CD8-positive, alpha-beta memory T cell (primary cell): Measurements from ENCODE around the gene RALGPS2. TPM values are rescaled to one million over a fixed set of nuclear protein-coding genes. Genes with fewer than 3 reads are reported as not detected.

ENCODE experiments used
- CTCF ChIA-PET: fragments of 350-600 bp; sonication (Branson Sonifier 250); formaldehyde crosslinking; loops from one replicate; lab custom pipeline; 2021; ENCODE audit warnings: antibody characterized with exemption; lab: Charles Lee
- POLR2A ChIA-PET: fragments of 350-600 bp; sonication (Branson Sonifier 250); formaldehyde crosslinking; loops from one replicate; lab custom pipeline; 2021; ENCODE audit warnings: antibody characterized with exemption; lab: Charles Lee
- DNase-seq, 5 donors: peaks; one replicate each; pipeline versions ENCODE4 v3.0.0 to v3.0.0-alpha.2; 2020 to 2022; ENCODE audit warnings: mixed read lengths in 1 of 5
- H3K27ac ChIP-seq: one replicate; pipeline ENCODE4 v1.7.0; 2013; ENCODE audit warnings: low read depth, mild to moderate bottlenecking, low read length, moderate library complexity
- H3K27me3 ChIP-seq: 2 replicates; pipeline ENCODE4 v1.7.0; 2013; ENCODE audit warnings: low read length, mild to moderate bottlenecking; ENCODE audit not compliant: insufficient read depth, poor library complexity, severe bottlenecking
- H3K36me3 ChIP-seq: 2 replicates; pipeline ENCODE4 v1.7.0; 2013; ENCODE audit warnings: mild to moderate bottlenecking, low read length, moderate library complexity; ENCODE audit not compliant: insufficient read depth
- H3K4me1 ChIP-seq: 2 replicates; pipeline ENCODE4 v1.7.0; 2013; ENCODE audit warnings: mild to moderate bottlenecking, low read length, moderate library complexity; ENCODE audit not compliant: insufficient read depth
- H3K4me3 ChIP-seq: 2 replicates; pipeline ENCODE4 v1.7.0; 2013; ENCODE audit warnings: mild to moderate bottlenecking, low read length
- H3K9me3 ChIP-seq: 2 replicates; pipeline ENCODE4 v1.7.0; 2013; ENCODE audit warnings: mild to moderate bottlenecking, low read length
- H3K27ac Mint-ChIP-seq, 8 donors: one replicate each; pipeline ENCODE4 v1.8.0; 2020 to 2021; ENCODE audit warnings: mixed read lengths in 8 of 8, mild to moderate bottlenecking in 6 of 8, inconsistent platforms in 3 of 8, moderate library complexity in 3 of 8
- H3K27me3 Mint-ChIP-seq, 2 donors: one replicate each; pipeline ENCODE4 v1.8.0; 2020 to 2021; ENCODE audit warnings: mixed read lengths in 2 of 2, mild to moderate bottlenecking in 1 of 2, moderate library complexity in 1 of 2
- H3K36me3 Mint-ChIP-seq, 3 donors: one replicate each; pipeline ENCODE4 v1.8.0; 2020 to 2021; ENCODE audit warnings: mixed read lengths in 3 of 3, inconsistent platforms in 1 of 3, mild to moderate bottlenecking in 1 of 3
- H3K4me1 Mint-ChIP-seq, 3 donors: one replicate each; pipeline ENCODE4 v1.8.0; 2020 to 2021; ENCODE audit warnings: mixed read lengths in 3 of 3, inconsistent platforms in 1 of 3, mild to moderate bottlenecking in 1 of 3
- H3K4me3 Mint-ChIP-seq, 7 donors: one replicate each; pipeline ENCODE4 v1.8.0; 2020 to 2021; ENCODE audit warnings: mixed read lengths in 7 of 7, mild to moderate bottlenecking in 6 of 7, moderate library complexity in 4 of 7, inconsistent platforms in 2 of 7
- H3K9me3 Mint-ChIP-seq, 5 donors: one replicate each; pipeline ENCODE4 v1.8.0; 2020 to 2022; ENCODE audit warnings: mixed read lengths in 5 of 5, mild to moderate bottlenecking in 3 of 5, moderate library complexity in 2 of 5, inconsistent platforms in 1 of 5
- polyA plus RNA-seq: library from polyadenylated mRNA; unstranded; fragments of 300-500 nt; fragmentation: Illumina TruSeq; gene quantifications from one replicate; pipeline ENCODE4 v1.2.3, GENCODE V29; 2021
- total RNA-seq, 2 experiments: library from RNA; stranded (reverse); gene quantifications; one replicate each; pipeline ENCODE4 v1.2.3, GENCODE V29; 2021

Gene RALGPS2
- total and polyA plus RNA-seq, 3 experiments from 2014 or later, result 1.8 to 4.1 (median 2.1) TPM

DNA sequence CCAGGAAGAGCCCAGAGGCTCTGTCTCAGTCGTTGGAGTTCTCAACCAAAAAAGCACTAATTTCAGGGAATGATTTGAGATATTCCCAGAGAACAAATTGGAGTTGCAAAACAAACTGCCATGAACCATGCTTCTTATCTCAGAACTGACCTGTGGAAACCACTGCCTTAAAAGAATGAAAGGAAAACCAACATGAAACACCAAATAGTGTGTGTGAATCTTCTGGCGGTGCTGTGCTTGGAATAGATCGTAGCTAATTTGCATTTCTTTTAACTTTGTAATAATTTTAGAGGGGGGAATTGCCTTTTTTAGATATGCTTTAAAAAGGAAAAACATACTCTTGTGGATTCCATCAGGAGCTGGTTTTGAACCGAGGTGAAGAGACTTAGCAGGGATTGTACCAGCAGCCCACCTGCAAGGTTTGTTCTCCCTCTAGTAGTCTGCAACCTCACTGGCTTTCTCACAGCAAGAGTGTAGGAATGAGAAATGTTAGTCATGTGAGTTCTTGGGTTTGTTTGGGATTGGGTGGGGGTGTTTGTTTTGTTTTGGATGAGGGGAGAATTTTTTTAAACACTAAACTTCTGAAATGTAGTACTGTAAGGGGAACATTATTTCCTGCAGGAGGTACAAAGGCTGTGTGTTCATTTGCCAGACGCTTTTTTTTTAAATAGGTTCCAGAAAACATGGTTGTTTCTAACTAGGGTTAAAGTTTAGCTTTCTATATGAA, 191.6 kb downstream of the RALGPS2 start:
- Mint-ChIP-seq H3K9me3 (no peaks in the 10 kb centered on the region), H3K27me3 (peaks cover 4 to 19% of the 10 kb centered on the region in 2 donors), H3K4me1 (no peaks in the 10 kb centered on the region), H3K36me3 (peaks cover 3 to 9% (median 7%) of the 10 kb centered on the region in 3 donors), H3K27ac (no peak overlapping the region), H3K4me3 (no peak overlapping the region)
- Histone ChIP-seq H3K4me1 (no peaks in the 10 kb centered on the region), H3K9me3 (no peaks in the 10 kb centered on the region), H3K4me3 (no peak overlapping the region), H3K27me3 (no peaks in the 10 kb centered on the region), H3K27ac (no peak overlapping the region), H3K36me3 (no peaks in the 10 kb centered on the region)
- ChIA-PET CTCF (no interaction called here), POLR2A (no interaction called here)
- DNase-seq, result no peak

DNA sequence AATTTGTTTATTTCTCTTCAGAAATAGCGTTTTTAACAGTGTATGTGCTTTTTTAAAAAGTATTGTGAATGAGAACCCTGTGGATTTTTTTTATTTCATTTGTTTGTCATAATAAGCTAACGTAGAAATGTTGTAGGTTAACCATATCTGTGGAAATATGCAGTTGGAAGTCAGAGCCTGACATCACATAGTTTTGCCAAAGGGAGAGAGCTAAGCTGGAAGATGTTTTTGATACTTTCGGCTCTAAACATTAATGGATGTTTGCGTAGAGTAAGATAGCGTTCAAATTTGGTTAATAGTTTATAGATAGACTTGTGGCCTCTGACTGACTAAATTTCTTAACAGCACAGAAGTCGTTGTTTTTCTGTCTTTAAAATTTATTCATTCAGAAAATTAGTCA, 193.3 kb downstream of the RALGPS2 start:
- Histone ChIP-seq H3K27me3 (no peaks in the 10 kb centered on the region), H3K36me3 (no peaks in the 10 kb centered on the region), H3K4me1 (no peaks in the 10 kb centered on the region), H3K4me3 (no peak overlapping the region), H3K27ac (no peak overlapping the region), H3K9me3 (no peaks in the 10 kb centered on the region)
- no peak overlapping the region for H3K4me3 Mint-ChIP-seq
- no peaks in the 10 kb centered on the region for H3K9me3 Mint-ChIP-seq
- peaks cover 4 to 19% of the 10 kb centered on the region in 2 donors for H3K27me3 Mint-ChIP-seq
- ChIA-PET CTCF (no interaction called here), POLR2A (no interaction called here)
- H3K4me1 Mint-ChIP-seq, result no peaks in the 10 kb centered on the region
- DNase-seq, result no peak
- H3K27ac Mint-ChIP-seq, result no peak overlapping the region
- H3K36me3 Mint-ChIP-seq, result peaks cover 3 to 20% (median 7%) of the 10 kb centered on the region in 3 donors

DNA sequence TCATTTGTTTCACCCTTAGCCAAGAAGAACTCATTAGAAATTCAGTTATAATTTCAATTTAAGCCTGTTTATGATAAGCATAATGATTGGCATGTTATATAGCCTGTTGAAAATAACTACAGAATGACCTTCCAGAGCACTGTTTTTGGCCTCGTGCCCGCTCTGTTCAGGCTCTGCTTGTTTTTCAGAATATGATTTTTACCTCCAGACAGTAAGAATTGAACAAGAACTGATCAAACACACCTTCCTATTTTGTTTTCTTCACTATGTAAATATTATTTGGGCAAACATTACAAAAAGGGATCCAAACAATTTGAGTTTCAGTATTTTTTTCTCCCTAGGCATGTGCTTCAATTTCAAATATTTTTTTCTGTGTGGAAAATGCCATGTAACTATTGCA, 193.9 kb downstream of the RALGPS2 start:
- DNase-seq, result no peak
- no peaks in the 10 kb centered on the region for H3K4me1 Mint-ChIP-seq
- H3K9me3 Mint-ChIP-seq, result peaks cover 0 to 3% (median 0%) of the 10 kb centered on the region in 5 donors
- no peaks in the 10 kb centered on the region for H3K36me3 ChIP-seq
- no peak overlapping the region for H3K27ac Mint-ChIP-seq
- H3K27ac ChIP-seq, result no peak overlapping the region
- H3K4me1 ChIP-seq, result no peaks in the 10 kb centered on the region
- ChIA-PET POLR2A (no interaction called here), CTCF (no interaction called here)
- H3K27me3 ChIP-seq, result no peaks in the 10 kb centered on the region
- no peak overlapping the region for H3K4me3 Mint-ChIP-seq
- no peak overlapping the region for H3K4me3 ChIP-seq
- H3K36me3 Mint-ChIP-seq, result peaks cover 3 to 24% (median 7%) of the 10 kb centered on the region in 3 donors
- H3K27me3 Mint-ChIP-seq, result peaks cover 4 to 19% of the 10 kb centered on the region in 2 donors
- no peaks in the 10 kb centered on the region for H3K9me3 ChIP-seq

DNA sequence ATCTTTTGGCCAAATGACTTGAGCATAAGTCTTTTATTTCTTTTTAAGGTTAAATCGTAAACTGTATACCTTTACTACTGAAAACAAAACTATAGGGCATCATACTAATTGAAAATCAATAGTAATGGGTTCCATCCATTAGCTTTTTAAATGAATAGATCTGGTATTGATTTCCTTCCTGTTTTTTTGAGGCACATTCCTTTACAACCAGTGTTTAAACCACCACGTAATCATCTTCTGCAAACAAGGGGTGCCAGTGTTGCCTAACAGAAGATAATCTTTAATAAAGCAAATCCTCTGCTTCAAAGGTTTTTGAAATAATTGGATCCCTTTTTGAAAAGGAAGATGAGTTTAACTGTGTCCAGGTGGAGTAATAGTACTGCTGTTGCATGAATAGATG, 194.5 kb downstream of the RALGPS2 start:
- H3K9me3 Mint-ChIP-seq, result peaks cover 0 to 9% (median 3%) of the 10 kb centered on the region in 5 donors
- CTCF ChIA-PET, result no interaction called here
- no peak overlapping the region for H3K4me3 ChIP-seq
- H3K4me1 ChIP-seq, result no peaks in the 10 kb centered on the region
- H3K36me3 Mint-ChIP-seq, result peaks cover 3 to 24% (median 7%) of the 10 kb centered on the region in 3 donors
- no peaks in the 10 kb centered on the region for H3K4me1 Mint-ChIP-seq
- H3K36me3 ChIP-seq, result no peaks in the 10 kb centered on the region
- H3K27ac Mint-ChIP-seq, result no peak overlapping the region
- POLR2A ChIA-PET, result no interaction called here
- peaks cover 4 to 19% of the 10 kb centered on the region in 2 donors for H3K27me3 Mint-ChIP-seq
- H3K27ac ChIP-seq, result no peak overlapping the region
- no peaks in the 10 kb centered on the region for H3K27me3 ChIP-seq
- no peak overlapping the region for H3K4me3 Mint-ChIP-seq
- no peaks in the 10 kb centered on the region for H3K9me3 ChIP-seq
- DNase-seq, result no peak

DNA sequence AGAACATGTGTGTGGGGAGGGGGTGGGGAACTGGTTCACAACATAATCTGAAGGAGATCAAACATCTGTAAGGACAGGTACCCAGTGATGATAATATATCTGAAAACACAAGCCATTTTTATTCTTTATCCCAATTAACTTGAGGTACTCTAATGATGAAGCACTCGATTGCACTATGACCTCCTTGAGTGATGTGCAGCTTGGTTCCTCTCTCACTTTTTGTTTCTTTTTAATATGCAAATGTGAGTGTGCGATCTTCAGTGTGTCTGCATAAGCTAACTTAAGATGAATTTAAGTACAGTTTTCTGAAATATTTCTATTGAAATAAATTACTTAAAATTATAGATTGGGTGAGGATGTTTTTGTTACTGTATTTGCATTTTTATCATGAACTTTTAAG, 196.5 kb downstream of the RALGPS2 start:
- no peaks in the 10 kb centered on the region for H3K36me3 ChIP-seq
- peaks cover 3 to 22% (median 4%) of the 10 kb centered on the region in 3 donors for H3K36me3 Mint-ChIP-seq
- CTCF ChIA-PET, result no interaction called here
- H3K4me3 ChIP-seq, result no peak overlapping the region
- POLR2A ChIA-PET, result no interaction called here
- DNase-seq, result no peak
- no peaks in the 10 kb centered on the region for H3K9me3 ChIP-seq
- no peaks in the 10 kb centered on the region for H3K4me1 Mint-ChIP-seq
- peaks cover 7 to 14% of the 10 kb centered on the region in 2 donors for H3K27me3 Mint-ChIP-seq
- peaks cover 2 to 13% (median 4%) of the 10 kb centered on the region in 5 donors for H3K9me3 Mint-ChIP-seq
- no peak overlapping the region for H3K27ac ChIP-seq
- no peaks in the 10 kb centered on the region for H3K27me3 ChIP-seq
- no peaks in the 10 kb centered on the region for H3K4me1 ChIP-seq
- H3K4me3 Mint-ChIP-seq, result no peak overlapping the region
- no peak overlapping the region for H3K27ac Mint-ChIP-seq

DNA sequence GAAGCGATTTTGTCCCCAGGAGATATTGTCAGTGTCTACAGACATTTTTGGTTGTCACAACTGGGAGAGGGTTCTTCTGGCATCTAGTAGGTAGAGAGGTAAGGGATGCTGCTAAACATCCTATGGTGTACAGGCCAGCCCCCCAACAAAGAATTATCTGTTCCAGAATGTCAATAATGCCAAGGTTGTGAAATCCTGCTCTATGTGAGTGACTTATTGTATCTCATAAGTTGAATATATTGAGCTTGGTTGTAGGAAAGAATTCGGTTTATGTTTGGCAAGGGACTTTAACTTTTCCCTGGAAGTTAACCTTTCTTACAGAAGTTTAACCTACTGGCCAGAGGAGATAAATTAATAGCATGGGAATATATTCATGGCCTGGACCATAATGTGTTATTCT, 198.5 kb downstream of the RALGPS2 start:
- ChIA-PET CTCF (no interaction called here), POLR2A (no interaction called here)
- Mint-ChIP-seq H3K4me1 (no peaks in the 10 kb centered on the region), H3K27me3 (peaks cover 4 to 5% of the 10 kb centered on the region in 2 donors), H3K9me3 (peaks cover 2 to 13% (median 4%) of the 10 kb centered on the region in 5 donors), H3K4me3 (no peak overlapping the region), H3K36me3 (peaks cover 0 to 22% (median 0%) of the 10 kb centered on the region in 3 donors), H3K27ac (no peak overlapping the region)
- DNase-seq, result no peak
- H3K4me1 ChIP-seq, result no peaks in the 10 kb centered on the region
- no peaks in the 10 kb centered on the region for H3K27me3 ChIP-seq
- no peak overlapping the region for H3K4me3 ChIP-seq
- H3K27ac ChIP-seq, result no peak overlapping the region
- H3K36me3 ChIP-seq, result no peaks in the 10 kb centered on the region
- no peaks in the 10 kb centered on the region for H3K9me3 ChIP-seq

DNA sequence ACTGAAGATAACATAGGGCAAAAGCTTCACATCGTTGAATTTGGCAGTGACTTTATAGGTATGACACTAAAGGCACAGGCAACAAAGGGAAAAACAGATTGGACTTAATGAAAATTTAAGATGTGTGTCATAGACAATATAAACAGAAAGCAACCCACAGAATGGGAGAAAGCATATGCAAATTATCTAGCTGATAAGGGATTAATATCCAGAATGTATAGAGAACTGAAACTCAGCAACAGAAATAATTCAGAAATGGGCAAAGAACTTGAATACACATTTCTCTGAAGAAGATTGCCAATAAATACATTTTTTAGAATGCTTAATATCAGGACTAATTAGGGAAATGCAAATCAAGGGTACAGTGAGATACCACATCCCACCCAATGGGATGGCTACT, 201.0 kb downstream of the RALGPS2 start:
- no peak overlapping the region for H3K27ac ChIP-seq
- POLR2A ChIA-PET, result no interaction called here

DNA sequence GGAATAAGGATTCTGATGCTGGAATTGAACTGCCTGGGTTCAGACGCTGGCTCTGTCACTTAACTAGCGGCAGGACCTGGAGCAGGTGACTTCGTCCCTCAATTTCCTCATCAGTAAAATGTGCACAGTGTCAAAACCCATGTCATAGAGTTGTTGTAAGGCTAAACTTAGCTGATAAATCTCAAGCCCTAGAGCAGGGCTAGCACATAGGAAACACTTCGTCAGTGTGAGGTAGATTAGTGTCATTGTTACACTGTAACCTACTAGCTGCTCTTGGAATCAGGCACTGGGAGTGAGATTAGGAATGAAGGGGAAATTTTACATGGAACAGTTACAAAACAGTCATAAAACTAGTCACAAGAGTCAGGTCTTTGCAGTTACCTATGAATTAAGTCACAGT, 202.0 kb downstream of the RALGPS2 start:
- no peaks in the 10 kb centered on the region for H3K27me3 ChIP-seq
- ChIA-PET POLR2A (no interaction called here), CTCF (no interaction called here)
- H3K36me3 Mint-ChIP-seq, result peaks cover 0 to 22% (median 0%) of the 10 kb centered on the region in 3 donors
- no peak for DNase-seq
- peaks cover 3 to 4% of the 10 kb centered on the region in 2 donors for H3K27me3 Mint-ChIP-seq
- H3K4me3 ChIP-seq, result no peak overlapping the region
- H3K27ac Mint-ChIP-seq, result no peak overlapping the region
- H3K27ac ChIP-seq, result no peak overlapping the region
- H3K4me1 ChIP-seq, result no peaks in the 10 kb centered on the region
- peaks cover 2 to 13% (median 4%) of the 10 kb centered on the region in 5 donors for H3K9me3 Mint-ChIP-seq
- no peaks in the 10 kb centered on the region for H3K36me3 ChIP-seq
- no peaks in the 10 kb centered on the region for H3K9me3 ChIP-seq
- H3K4me3 Mint-ChIP-seq, result no peak overlapping the region
- no peaks in the 10 kb centered on the region for H3K4me1 Mint-ChIP-seq

More for the DNA sequence above, 201.0 kb downstream of the RALGPS2 start:
- peaks cover 0 to 22% (median 0%) of the 10 kb centered on the region in 3 donors for H3K36me3 Mint-ChIP-seq
- CTCF ChIA-PET, result interaction anchor here (0.5 kb wide), 1 partner anchor 1134 kb away, joined by 3 read pairs; no protein-coding TSS in a partner anchor
- Histone ChIP-seq H3K4me1 (no peaks in the 10 kb centered on the region), H3K4me3 (no peak overlapping the region), H3K9me3 (no peaks in the 10 kb centered on the region), H3K36me3 (no peaks in the 10 kb centered on the region), H3K27me3 (no peaks in the 10 kb centered on the region)
- H3K4me3 Mint-ChIP-seq, result no peak overlapping the region
- peaks cover 3 to 4% of the 10 kb centered on the region in 2 donors for H3K27me3 Mint-ChIP-seq
- H3K27ac Mint-ChIP-seq, result no peak overlapping the region
- H3K9me3 Mint-ChIP-seq, result peaks cover 2 to 13% (median 4%) of the 10 kb centered on the region in 5 donors
- DNase-seq, result no peak
- no peaks in the 10 kb centered on the region for H3K4me1 Mint-ChIP-seq
